RPMI8226 (cell line): ENCODE data around the gene NOD1.
"Not testable (repeated sequence)": the region's sequence is repeated elsewhere in the genome, so short reads cannot be mapped to it uniquely, and the experiment has no call there.

Experiments
- DNase-seq: peaks from one replicate; pipeline ENCODE4 v3.0.0-alpha.2; 2015

The NOD1 gene

DNA sequence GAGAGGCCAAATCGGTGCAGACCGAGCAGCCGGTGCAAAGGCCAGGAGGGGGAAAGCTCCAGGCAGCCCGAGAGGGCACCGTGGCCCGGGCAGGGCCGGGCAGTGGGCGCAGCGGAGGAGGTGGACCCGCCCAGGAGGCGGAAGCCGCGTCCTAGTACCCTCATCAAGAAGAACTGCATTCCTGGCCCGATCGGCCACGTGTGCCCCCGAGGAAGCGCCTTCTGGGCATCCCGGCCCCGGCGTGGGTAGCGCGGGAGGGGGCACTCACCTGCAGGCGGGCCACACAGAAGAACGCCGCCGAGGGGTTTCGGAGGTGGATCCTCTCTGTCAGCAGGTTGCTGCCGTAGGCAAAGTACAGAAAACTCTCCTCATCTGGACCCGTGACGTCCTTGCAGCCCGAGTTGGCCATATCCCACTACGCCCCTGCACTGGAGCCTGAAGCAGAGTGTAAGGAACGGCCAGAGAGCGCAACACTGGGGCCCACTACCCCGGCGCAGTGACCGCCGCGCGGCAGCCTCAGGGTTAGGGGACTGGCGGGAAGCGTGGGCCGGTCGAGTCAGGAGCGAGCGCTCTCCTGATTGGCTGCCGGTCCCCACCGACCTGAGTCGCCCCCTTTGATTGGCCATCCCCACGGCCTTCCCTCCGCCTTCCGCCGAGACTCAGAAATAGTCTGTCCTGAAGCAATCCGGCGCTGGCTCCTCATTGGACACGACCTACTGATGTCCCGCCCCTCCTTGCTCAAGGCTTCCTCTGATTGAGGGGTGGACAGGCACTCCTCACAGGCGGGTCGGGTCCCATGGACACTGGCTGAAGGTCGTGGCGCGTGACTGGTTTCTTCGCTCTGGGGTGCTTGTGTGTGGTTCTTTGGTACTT lies 26.0 kb upstream of the NOD1 start, which contains the start of gene GGCT:
TSS of gene GGCT (minus strand) at position 529 of the 873 bp plus-strand sequence. CDS start at position 409, 120 bp downstream.
- peak; percentile 99 for DNase-seq

DNA sequence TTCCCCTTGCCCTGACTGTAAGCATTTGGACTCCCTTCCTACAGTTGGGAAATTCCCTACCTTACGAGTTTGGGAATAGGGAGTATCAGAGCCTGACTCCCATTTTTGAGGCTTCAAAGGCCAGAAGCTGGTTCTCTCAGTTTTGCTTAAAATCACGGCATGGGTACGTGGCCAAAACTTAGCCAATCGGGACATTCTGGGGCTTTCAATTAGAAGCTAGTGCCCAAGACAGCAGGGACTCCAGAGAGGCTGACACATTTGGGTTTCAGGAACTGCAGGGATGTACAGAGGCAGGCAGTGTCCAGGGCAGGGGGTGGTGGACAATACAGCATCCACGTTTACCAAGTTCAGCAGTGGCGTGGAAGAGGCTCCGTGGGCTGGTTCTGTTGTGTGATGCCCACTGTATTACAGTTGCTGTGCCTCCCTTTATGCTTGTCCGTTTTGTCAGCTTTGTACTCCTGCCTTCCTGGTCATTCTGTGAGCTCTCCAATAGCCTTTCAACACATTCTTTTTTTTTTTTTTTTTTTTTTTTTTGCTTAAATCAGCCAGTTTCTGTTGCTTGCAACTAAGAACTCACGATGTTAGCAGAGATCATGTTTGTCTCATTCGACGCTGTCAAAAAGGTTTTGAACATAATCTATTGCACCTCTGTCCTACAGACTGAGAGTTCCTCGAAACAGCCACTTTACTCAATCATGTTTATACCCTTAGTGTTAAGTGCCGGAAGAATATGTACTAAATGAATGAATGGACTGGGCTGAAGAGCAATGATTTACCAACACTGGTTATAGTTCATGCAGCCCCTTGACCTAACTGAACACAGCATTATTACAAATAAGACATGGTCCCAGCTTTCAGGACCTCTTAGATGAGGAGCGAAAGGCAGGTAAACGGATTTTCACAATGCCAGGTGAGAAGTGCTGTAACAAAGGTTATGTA lies 25.0 kb upstream of the NOD1 start:
- peak; percentile 32 for DNase-seq

DNA sequence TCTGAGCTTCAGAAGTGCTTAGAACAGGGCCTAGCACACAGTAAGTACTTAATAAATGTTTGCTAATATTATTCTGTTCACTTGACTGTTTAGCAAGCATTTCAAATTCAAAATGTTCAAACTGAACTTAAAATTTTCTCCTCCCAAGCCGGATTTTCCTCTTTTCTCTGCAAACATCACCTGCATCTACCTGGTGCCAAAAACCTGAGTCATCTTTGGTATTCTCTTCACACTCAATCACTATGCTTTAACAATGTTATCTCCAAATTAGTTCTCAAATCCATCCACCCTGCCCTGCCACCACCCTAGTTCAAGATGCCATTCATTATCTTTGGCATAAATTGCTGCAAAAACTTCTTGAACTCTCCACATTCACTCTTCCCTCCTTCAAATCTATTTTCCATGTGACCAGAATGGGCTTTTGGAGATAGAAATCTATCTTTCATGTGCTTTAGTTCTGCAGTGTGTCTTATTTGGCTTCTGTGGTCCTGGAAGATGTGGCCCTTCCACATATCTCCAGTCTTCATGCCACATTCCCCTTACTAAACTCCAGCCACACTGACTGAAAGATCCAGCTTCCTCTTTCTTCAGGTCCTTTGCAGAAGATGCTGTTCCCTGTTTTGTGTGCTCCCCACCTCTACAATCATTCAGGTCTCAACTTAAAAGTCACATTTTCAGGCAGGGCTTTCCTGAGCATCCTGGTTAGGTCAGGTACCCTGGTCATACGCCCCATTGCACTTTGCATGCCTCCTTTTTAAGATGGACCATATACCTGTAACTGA lies 24.1 kb upstream of the NOD1 start:
- DNase-seq = no peak

DNA sequence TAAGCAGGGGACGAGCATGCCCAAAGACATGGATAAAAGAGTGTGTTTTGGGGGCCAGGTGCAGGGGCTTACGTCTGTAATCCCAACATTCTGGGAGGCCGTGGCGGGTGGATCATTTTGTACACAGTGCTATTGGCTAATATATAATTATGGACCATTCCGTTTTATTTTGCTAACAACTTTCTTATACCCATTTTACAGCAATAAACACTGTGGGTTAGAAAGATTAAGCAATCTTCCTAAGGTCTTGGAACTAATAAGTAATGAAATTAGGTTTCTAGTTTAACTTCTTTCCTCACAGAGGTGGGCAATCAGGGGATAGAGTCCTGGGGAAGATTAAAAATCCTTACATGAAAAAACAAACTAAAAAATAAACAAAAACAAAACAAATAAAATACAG lies 22.7 kb upstream of the NOD1 start:
- DNase-seq = no peak

DNA sequence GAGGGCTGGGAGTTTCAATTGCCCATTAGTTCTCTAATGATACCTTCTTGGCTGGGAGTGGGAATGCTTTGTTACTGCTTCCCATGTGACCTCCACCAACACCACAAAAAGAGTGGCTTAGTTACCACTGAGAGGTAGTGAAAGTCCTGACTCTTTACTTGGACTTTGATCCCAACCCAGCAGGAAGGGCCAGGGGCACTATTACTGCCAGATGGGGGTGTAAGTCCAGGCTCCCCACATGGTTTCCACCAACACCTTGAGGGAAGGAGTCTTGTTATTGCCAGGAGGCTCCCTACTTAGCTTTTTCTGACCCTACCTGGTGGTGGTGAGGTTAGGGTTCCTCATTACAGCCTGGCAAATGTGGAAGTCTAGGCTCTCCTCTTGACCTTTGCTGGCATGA lies 14.6 kb upstream of the NOD1 start:
- DNase-seq = no peak

DNA sequence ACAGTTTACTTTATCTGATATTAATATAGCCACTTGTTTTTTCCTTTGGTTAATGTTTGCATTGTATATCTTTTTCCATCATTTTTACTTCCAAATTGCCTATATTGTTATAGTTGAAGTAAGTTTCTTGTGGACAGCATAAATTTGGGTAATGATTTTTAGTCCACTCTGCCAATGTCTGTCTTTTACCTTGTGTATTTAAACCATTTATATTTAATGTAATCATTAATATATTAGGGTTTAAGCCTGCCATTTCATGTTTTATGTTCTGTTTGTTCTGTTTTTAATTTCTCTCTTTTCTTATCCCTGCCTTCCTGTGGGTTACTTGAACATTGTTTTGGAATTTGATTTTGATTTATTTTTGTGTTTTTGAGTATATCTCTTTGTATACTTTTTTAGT lies 12.8 kb upstream of the NOD1 start:
- no peak for DNase-seq

DNA sequence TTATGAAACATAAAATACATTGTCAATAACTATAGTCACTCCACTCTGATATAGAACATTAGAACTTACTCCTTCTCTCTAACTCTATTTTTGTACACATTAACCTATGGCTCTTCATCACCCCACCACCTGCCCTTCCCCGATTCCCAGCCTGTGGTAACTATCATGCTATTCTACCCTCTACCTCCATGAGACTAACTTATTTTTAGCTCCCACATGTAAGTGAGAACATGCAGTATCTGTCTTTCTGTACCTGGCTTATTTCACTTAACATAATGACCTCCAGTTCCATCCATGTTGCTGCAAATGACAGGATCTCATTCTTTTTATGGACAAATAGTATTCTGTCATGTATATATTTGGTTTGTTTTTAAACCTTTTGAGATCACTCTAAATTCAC lies 8.8 kb upstream of the NOD1 start:
- no peak for DNase-seq

DNA sequence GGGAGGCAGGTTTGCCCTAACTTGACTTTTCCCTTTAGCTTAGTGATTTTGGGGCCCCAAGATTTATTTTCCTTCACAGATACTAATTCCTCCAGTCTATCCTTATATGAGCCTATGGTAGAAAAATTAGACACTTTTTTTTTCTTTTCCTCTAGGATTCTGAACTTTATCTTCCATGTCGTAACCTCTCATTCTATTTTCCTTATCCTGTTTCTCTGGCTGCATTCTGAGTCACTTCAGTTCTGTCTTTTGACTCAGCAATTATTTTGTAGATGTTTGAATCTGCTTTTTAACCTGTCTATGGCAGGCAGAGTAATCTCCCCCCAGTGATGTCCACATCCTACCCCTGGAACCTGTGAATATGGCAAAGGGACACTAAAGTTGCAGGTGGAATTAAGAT lies 7.1 kb upstream of the NOD1 start:
- DNase-seq = no peak

DNA sequence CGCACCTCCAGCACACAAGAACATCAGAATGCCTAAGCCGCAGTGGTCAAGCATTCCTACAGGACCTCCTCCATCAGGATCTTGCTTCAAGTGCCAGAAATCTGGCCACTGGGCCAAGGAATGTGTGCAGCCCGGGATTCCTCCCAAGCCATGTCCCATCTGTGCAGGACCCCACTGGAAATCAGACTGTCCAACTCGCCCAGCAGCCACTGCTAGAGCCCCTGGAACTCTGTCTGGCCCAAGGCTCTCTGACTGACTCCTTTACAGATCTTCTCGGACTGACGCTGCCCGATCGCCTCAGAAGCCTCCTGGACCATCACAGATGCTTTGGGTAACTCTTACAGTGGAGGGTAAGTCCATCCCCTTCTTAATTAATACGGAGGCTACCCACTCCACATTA lies 2.8 kb upstream of the NOD1 start:
- not testable (repeated sequence) for DNase-seq

DNA sequence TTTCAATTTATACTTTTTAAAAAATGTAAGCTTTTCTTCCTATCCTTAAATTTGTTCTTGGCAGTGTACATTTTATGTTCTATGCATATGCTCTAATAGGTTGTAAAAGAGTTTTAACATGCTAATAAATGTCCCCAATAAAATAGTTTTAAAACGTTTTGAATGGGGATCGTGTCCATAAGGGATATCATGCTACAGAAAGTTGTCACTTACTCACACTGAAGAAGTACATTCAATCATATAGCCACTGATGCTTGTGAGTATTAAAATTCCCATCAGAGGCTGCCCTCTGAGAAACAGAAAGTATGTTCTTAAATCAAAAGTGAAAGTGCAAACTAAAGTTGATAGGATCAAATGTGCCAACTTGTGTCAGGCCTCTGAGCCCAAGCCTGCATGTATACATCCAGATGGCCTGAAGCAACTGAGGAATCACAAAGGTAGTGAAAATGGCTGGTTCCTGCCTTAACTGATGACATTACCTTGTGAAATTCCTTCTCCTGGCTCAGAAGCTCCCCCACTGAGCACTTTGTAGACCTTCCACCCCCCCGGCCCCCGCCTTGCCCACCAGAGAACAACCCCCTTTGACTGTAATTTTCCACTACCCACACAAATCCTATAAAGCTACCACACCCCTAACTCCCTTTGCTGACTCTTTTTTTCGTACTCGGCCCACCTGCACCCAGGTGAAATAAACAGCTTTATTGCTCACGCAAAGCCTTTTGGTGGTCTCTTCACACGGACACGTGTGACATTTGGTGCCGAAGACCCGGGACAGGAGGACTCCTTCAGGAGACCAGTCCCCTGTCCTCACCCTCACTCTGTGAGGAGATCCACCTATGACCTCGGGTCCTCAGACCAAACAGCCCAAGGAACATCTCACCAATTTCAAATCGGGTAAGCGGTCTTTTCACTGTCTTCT lies 877 bp upstream of the NOD1 start:
- peak; percentile 82 for DNase-seq

DNA sequence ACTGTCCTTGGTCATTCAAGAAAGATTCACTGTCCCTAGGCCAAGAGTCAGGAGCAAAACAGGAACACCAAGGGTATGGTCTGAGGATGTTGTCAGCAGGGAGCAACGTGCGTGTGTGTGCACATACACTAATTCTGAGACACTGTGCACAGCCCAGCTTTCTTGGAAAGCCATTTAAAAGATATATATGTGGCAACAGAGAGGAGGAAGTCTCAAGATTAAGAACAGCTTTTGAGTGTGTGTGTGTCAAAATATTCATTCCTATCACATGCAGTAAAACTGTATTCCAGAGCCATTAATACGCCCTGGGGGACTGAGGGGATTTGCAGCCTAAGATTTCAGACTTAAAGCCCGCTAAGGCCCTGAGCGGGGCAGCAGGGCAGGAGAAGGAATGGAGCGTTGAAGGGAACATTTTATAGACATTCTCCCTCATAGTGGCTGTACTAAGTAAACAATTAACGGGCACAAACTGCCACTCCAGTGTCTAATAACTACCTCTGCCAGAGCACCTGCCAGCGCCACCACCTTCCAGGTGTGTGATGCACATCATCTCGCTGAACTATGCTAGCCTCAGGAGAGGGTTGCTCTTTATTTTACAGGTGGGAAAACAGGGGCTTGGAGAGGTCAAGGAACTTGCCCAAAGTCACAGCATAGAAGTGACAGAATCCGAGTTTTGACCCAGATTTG lies 2.0 kb downstream of the NOD1 start:
- no peak for DNase-seq

DNA sequence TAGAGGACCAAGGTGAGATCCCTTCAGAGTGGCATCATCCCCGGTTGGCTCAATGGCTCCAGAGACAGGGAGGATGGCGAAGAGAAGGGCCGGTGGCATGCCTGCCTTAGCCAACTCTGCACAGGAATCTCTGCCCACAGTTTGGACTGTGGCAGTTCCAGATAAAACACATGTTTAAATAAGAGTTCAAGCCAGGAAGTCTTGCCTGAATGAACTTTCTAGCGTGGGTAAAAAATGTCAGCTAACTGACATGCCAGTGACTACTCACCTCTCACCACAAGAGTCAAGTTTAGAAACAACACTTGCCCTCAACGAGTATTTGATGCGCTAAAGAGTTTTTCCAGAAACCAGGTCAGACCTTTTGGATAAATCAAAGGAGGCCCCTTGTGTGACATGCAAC lies 3.0 kb downstream of the NOD1 start:
- DNase-seq = no peak

DNA sequence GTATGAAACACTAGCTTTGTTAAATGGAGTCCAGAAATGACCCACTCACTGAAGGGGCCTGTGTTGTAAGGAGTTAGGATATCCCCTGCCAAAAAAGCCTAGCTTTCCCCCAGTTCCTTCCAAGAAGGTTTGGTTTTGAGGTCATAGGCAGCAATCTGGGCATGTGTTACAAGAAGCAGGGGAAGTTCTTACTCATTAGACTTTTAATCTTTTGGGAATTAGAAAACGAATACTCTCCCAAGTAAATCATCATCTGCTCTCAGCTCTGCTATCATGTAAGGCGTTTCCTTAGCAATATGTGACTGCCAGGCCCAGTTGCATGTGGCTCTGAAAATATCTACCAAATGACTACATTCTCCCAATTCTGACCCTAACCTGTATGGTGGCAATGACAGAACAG lies 3.7 kb downstream of the NOD1 start:
- no peak for DNase-seq

DNA sequence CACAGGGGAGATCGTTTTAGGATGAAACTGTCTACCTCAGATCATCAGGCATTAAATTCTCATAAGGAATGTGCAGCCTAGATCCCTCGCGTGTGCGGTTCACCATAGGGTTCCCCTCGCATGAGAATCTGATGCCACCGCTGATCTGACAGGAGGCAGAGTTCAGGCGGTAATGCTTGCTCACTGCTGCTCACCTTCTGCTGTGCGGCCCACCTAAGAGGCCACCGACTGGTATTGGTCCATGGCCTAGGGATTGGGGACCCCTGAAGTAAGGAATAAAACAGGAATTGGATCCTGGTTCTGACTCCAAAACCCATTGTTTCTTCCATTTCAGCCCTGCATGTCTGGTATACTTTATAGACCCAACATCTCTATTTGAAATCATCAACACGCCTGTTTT lies 4.1 kb downstream of the NOD1 start:
- no peak for DNase-seq

DNA sequence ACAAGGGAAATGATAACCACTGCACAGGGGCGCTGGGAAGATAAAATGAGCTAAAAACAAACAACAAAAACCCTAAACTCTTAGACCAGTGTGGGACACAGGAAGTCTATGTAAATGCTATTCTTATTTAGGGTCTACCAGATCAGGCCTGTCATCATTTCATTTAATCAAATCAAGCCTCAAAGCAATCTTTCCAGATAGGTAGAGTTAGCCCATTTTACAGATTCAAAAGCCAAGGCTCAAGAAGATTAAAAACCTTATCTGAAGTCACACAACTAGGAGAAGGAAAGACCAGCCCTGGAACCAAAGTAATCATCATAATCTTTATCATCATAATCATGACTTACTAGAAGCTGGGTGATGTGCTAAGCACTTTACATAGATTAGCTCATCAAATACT lies 4.7 kb downstream of the NOD1 start:
- DNase-seq = no peak

DNA sequence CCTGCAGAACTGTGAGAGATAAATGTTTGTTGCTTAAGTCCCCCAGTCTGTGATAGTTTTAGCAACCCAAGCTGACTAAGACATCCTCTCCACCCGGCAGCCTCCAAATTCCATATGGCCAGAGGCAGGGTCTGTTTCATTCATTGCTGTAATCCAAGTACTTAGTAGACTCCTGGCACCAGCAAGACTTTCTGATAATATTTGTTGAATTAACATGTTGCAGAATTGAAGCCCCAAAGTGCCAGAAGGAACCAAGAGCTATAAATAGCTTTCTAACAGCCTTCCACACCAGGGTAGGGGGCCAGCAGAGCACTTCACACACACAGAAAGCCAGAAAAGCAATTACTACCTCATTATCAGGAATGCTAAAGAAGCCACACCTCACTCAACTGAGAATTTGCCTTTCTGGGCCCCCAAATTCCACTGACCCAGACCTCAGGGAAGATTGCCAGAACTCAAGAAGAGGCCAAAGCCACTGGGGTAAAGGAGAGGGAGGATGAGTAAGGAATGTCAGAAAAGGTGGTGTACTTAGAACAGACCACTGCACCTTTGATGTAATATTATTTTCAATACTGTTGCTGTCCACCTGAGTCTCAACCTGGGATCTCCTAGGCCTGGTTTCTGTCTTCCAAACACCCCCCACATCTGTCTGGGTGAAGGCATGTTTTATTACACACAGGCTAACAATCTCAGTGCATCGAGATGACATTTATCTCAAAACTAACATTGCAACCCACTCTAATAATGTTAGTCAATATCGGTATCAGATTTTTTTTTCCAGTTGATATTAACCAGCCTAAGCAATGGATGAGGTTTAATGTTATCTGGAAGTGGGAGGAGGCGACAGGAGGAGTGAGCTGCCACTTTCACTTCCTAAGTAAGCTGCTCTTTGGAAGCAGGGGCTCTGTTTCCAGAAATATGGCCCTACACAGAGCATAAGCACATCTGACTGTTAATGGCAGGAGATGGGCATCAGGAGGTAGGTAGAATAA lies 5.5 kb downstream of the NOD1 start:
- no peak for DNase-seq

DNA sequence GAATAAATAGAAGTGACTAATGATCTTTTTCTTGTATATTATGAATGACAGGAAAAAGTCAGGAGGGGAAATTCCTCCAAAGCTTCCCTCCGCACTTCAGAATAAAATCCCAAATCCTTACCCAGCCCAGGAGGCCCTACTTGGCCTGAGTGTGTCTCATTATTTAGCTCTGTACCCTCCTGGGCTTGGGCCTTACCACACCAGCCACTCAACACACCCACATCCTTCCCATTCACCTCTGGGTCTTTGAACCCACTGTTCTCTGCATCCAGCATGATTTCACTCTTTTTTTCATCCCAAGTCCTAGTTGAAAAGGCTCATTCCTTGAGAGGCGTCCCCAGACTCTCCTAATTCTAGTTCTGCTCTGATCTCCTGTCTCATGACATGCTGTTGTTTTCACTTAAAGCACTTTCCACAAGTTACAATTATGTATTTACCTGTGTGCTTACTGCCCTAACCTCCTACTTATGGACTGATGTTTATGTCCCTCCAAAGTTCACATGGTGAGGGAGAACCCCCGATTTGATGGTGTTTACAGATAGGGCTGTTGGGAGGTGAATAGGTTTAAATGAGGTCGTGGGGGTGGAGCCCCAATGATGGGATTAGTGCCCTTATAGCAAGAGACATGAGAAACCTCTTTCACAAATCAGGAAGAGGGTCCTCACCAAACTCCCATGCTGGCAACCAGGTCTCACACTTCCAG lies 6.4 kb downstream of the NOD1 start:
- DNase-seq = no peak

DNA sequence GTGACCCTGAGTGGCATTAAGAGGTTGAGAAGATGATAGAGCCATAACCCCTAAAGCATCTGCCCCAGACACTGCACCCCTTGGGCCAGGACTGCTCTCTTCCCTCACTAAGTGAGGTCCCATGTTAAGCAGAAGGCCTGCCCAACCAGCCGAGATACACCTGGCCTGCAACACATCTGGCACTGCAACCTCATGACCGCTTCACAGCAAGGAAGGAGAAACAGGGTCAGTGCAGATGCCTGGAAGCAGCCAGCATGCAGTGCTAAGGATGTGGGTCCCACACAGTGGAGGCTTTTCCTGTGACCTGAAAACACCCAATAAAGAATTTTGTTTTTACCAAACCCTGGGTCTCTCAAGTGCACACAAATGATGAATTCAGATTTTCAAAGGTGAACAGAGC lies 7.4 kb downstream of the NOD1 start:
- DNase-seq = peak; percentile 30

DNA sequence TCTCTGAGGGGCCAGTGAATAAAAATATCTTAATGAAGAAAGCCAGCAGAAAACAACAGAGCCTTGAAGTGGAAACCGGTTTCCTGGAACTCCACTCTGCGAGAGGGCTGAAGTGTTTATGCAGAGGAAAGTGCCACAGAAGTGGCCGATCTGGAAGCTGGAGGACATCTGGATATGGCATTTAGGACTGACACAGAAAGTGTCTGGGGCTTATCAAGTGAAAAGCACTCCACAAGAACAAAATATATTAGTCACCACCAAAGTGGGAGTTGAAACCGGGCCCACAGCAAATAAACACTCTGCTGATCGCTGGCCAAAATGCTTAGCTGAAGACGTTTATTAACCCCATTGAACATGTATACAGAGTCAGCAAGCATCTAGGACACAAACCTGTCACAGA lies 7.8 kb downstream of the NOD1 start:
- no peak for DNase-seq
